Peyer's patch (tissue), 4 donors: ENCODE data around the gene CDK17.

Source experiments
- POLR2A ChIP-seq, 2 donors: fragments of 450-650 bp; IDR thresholded peaks; one replicate each; pipeline ENCODE4 v1.5.1; 2017; ENCODE audit warnings: antibody characterized with exemption in 2 of 2, mild to moderate bottlenecking in 2 of 2, moderate library complexity in 2 of 2
- TF ChIP-seq, protein P1 (sequence below), 6 experiments: fragments of 450-650 bp in 4 of 6; fragments of 200-600 bp in 2 of 6; sonication (generic) in 1 of 6; IDR thresholded peaks; one replicate each; pipeline ENCODE4 v1.5.1; 2017 to 2019; ENCODE audit warnings: antibody characterized with exemption in 6 of 6, mild to moderate bottlenecking in 3 of 6, moderate library complexity in 1 of 6

DNA sequence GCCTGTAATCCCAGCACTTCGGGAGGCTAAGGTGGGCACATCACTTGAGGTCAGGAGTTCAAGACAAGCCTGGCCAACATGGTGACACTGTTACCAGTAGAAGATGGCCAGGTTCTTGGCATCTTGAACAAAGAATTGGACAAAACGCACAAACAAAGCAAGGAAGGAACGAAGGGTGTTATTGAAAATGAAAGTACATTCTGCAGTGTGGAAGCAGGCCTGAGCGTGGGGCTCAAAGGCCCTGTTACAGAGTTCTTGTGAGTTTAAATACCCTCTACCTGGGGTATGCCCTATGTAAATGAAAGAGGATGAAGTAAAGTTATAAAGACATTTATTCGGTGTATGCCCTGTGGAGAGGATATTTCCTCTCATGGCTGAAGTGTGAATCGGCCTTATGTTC, 20.8 kb upstream of the CDK17 start:
- TF ChIP-seq, protein P1, sequence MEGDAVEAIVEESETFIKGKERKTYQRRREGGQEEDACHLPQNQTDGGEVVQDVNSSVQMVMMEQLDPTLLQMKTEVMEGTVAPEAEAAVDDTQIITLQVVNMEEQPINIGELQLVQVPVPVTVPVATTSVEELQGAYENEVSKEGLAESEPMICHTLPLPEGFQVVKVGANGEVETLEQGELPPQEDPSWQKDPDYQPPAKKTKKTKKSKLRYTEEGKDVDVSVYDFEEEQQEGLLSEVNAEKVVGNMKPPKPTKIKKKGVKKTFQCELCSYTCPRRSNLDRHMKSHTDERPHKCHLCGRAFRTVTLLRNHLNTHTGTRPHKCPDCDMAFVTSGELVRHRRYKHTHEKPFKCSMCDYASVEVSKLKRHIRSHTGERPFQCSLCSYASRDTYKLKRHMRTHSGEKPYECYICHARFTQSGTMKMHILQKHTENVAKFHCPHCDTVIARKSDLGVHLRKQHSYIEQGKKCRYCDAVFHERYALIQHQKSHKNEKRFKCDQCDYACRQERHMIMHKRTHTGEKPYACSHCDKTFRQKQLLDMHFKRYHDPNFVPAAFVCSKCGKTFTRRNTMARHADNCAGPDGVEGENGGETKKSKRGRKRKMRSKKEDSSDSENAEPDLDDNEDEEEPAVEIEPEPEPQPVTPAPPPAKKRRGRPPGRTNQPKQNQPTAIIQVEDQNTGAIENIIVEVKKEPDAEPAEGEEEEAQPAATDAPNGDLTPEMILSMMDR (IDR thresholded peaks at IDR 0.05), result no peak
- no peak for TF ChIP-seq POLR2A (IDR thresholded peaks at IDR 0.05)
